ENCODE measurements around the gene VCL.

- TF ChIP-seq, protein P1, sequence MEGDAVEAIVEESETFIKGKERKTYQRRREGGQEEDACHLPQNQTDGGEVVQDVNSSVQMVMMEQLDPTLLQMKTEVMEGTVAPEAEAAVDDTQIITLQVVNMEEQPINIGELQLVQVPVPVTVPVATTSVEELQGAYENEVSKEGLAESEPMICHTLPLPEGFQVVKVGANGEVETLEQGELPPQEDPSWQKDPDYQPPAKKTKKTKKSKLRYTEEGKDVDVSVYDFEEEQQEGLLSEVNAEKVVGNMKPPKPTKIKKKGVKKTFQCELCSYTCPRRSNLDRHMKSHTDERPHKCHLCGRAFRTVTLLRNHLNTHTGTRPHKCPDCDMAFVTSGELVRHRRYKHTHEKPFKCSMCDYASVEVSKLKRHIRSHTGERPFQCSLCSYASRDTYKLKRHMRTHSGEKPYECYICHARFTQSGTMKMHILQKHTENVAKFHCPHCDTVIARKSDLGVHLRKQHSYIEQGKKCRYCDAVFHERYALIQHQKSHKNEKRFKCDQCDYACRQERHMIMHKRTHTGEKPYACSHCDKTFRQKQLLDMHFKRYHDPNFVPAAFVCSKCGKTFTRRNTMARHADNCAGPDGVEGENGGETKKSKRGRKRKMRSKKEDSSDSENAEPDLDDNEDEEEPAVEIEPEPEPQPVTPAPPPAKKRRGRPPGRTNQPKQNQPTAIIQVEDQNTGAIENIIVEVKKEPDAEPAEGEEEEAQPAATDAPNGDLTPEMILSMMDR (conservative IDR thresholded peaks at IDR 0.05; ENCODE audit: low read depth, low read length): no peak
- no peak for TF ChIP-seq EZH2 (IDR thresholded peaks at IDR 0.05; ENCODE audit: borderline replicate concordance, low read depth, low read length, poor library complexity, severe bottlenecking)
These were observed 155.8 kb downstream of the VCL start for GRCh38 chr10:74153676-74154075.

All from A673 (cell line).